HG02759 (cell line): ENCODE data around the gene PLD3.

Experiments used
- ATAC-seq: cut with Tn5 transposase; IDR thresholded peaks from one replicate; pipeline ENCODE4 v1.9.1; 2021; ENCODE audit warnings: mild to moderate bottlenecking, moderate library complexity; ENCODE audit not compliant: unreplicated experiment

Gene PLD3

GRCh38 chr19:40425450-40426287, 77.2 kb downstream of the PLD3 start, which contains the start of gene SERTAD1:
Gene SERTAD1 (minus strand): TSS chr19:40425992. CDS start chr19:40423546, 2,446 bp downstream.
- ATAC-seq = peak; percentile 83
